Measurements from ENCODE around the gene RAB9A. TPM values are rescaled to one million over a fixed set of nuclear protein-coding genes. Genes with fewer than 3 reads are reported as not detected.

Gene RAB9A
- total and polyA plus RNA-seq, 2 donors (not counting 3 experiments of a cell fraction or from before 2014, with no cell fraction given), result 11.5 to 19.2 TPM

- H2AFZ ChIP-seq (ENCODE audit: low read depth, low read length), result no peak overlapping the region
- peaks cover 70% of the 10 kb centered on the region for H3K79me2 ChIP-seq (ENCODE audit: control insufficient read depth, insufficient read depth, low read length)
- DNase-seq (ENCODE audit: low read depth, low spot score), result no peak
- no TSS peak for BruUV-seq (replicated peaks)
- TF ChIP-seq MYC (IDR thresholded peaks at IDR 0.05; ENCODE audit: low read depth, low read length) (no peak), POLR2AphosphoS5 (IDR thresholded peaks at IDR 0.05; ENCODE audit: insufficient read depth, low read depth, low read length) (no peak), MAX (IDR thresholded peaks at IDR 0.05; ENCODE audit: insufficient read depth, insufficient read length) (no peak), GATA2 (IDR thresholded peaks at IDR 0.05; ENCODE audit: insufficient read depth, insufficient read length, low read depth, low read length) (no peak), FOS (IDR thresholded peaks at IDR 0.05; ENCODE audit: borderline replicate concordance, insufficient read depth, low read length) (no peak), JUN (IDR thresholded peaks at IDR 0.05; ENCODE audit: borderline replicate concordance, insufficient read depth, insufficient read length, low read depth) (no peak), POLR2A (IDR thresholded peaks at IDR 0.05; ENCODE audit: low read depth, low read length) (no peak)
- H3K27me3 ChIP-seq (ENCODE audit: control insufficient read depth in 2 of 2, insufficient read depth in 2 of 2, low read length in 2 of 2), result no peaks in the 10 kb centered on the region
- H3K4me2 ChIP-seq (ENCODE audit: insufficient read depth, low read length), result no peak overlapping the region
- peaks cover 3% of the 10 kb centered on the region for H4K20me1 ChIP-seq (replicated peaks; ENCODE audit: control insufficient read depth, extremely low read depth, insufficient read depth, low read length)
- ChIA-PET CTCF (no interaction called here), POLR2A (no interaction called here)
- intact Hi-C loops (cut with micrococcal nuclease) (no loop called here), dilution Hi-C loops (cut with MboI; ENCODE audit: extremely low pct_ligation_motif_present, low sequenced_read_pairs) (no loop called here)
- no peaks in the 10 kb centered on the region for H3K9me1 ChIP-seq (replicated peaks; ENCODE audit: control insufficient read depth, extremely low read depth, insufficient read depth, low read length)
- H3K9ac ChIP-seq (replicated peaks; ENCODE audit: extremely low read depth, insufficient read depth, low read length), result no peak overlapping the region
- no peak overlapping the region for H3K4me3 ChIP-seq (replicated peaks in 1 of 3; ENCODE audit: insufficient read depth in 1 of 3, low read depth in 1 of 3, low read length in 3 of 3)
- peaks cover 17% of the 10 kb centered on the region for H3K4me1 ChIP-seq (ENCODE audit: control insufficient read depth, extremely low read depth, insufficient read depth, low read length)
- no peaks in the 10 kb centered on the region for H3K36me3 ChIP-seq (ENCODE audit: control insufficient read depth in 2 of 2, extremely low read depth in 1 of 2, insufficient read depth in 2 of 2, low read length in 2 of 2)
- no peaks in the 10 kb centered on the region for H3K9me3 ChIP-seq (replicated peaks; ENCODE audit: control insufficient read depth, insufficient read depth, low read length)
- no peak overlapping the region for H3K27ac ChIP-seq (ENCODE audit: insufficient read depth, low read depth, low read length)
- peak; percentile 70 for FAIRE-seq
Observed at GRCh38 chrX:13697455-13697854, 8.5 kb downstream of the RAB9A start.

- H3K9ac ChIP-seq (replicated peaks; ENCODE audit: extremely low read depth, insufficient read depth, low read length), result no peak overlapping the region
- no peak for FAIRE-seq
- peaks cover 17% of the 10 kb centered on the region for H3K4me1 ChIP-seq (ENCODE audit: control insufficient read depth, extremely low read depth, insufficient read depth, low read length)
- H3K36me3 ChIP-seq (ENCODE audit: control insufficient read depth in 2 of 2, extremely low read depth in 1 of 2, insufficient read depth in 2 of 2, low read length in 2 of 2), result no peaks in the 10 kb centered on the region
- peaks cover 3% of the 10 kb centered on the region for H4K20me1 ChIP-seq (replicated peaks; ENCODE audit: control insufficient read depth, extremely low read depth, insufficient read depth, low read length)
- no peak overlapping the region for H2AFZ ChIP-seq (ENCODE audit: low read depth, low read length)
- no peaks in the 10 kb centered on the region for H3K9me3 ChIP-seq (replicated peaks; ENCODE audit: control insufficient read depth, insufficient read depth, low read length)
- no peak for DNase-seq (ENCODE audit: low read depth, low spot score)
- ChIA-PET POLR2A (no interaction called here), CTCF (no interaction called here)
- dilution Hi-C loops (cut with MboI; ENCODE audit: extremely low pct_ligation_motif_present, low sequenced_read_pairs) (no loop called here), intact Hi-C loops (cut with micrococcal nuclease) (no loop called here)
- H3K4me2 ChIP-seq (ENCODE audit: insufficient read depth, low read length), result no peak overlapping the region
- H3K27me3 ChIP-seq (ENCODE audit: control insufficient read depth in 2 of 2, insufficient read depth in 2 of 2, low read length in 2 of 2), result no peaks in the 10 kb centered on the region
- no peak overlapping the region for H3K27ac ChIP-seq (ENCODE audit: insufficient read depth, low read depth, low read length)
- peaks cover 65% of the 10 kb centered on the region for H3K79me2 ChIP-seq (ENCODE audit: control insufficient read depth, insufficient read depth, low read length)
- TF ChIP-seq POLR2AphosphoS5 (IDR thresholded peaks at IDR 0.05; ENCODE audit: insufficient read depth, low read depth, low read length) (no peak), MYC (IDR thresholded peaks at IDR 0.05; ENCODE audit: low read depth, low read length) (no peak), EZH2 (IDR thresholded peaks at IDR 0.05; ENCODE audit: borderline replicate concordance, low read depth, low read length, severe bottlenecking) (no peak), POLR2A (IDR thresholded peaks at IDR 0.05; ENCODE audit: low read depth, low read length) (no peak), JUN (IDR thresholded peaks at IDR 0.05; ENCODE audit: borderline replicate concordance, insufficient read depth, insufficient read length, low read depth) (no peak), FOS (IDR thresholded peaks at IDR 0.05; ENCODE audit: borderline replicate concordance, insufficient read depth, low read length) (no peak), GATA2 (IDR thresholded peaks at IDR 0.05; ENCODE audit: insufficient read depth, insufficient read length, low read depth, low read length) (no peak), MAX (IDR thresholded peaks at IDR 0.05; ENCODE audit: insufficient read depth, insufficient read length) (no peak), CTCF (IDR thresholded peaks at IDR 0.05; ENCODE audit: extremely low read depth in 1 of 2, insufficient read depth in 1 of 2, low read depth in 1 of 2, low read length in 2 of 2) (no peak)
- H3K4me3 ChIP-seq (replicated peaks in 1 of 3; ENCODE audit: insufficient read depth in 1 of 3, low read depth in 1 of 3, low read length in 3 of 3), result no peak overlapping the region
- no TSS peak for BruUV-seq (replicated peaks)
- no peaks in the 10 kb centered on the region for H3K9me1 ChIP-seq (replicated peaks; ENCODE audit: control insufficient read depth, extremely low read depth, insufficient read depth, low read length)
Observed at GRCh38 chrX:13697976-13698375, 9.0 kb downstream of the RAB9A start.
